SK-N-SH (cell line): ENCODE measurements around the gene RPP30. TPM values are rescaled to one million over a fixed set of nuclear protein-coding genes. Genes with fewer than 3 reads are reported as not detected.

ENCODE experiments used
- CTCF ChIA-PET: fragments of 300-600, 350-600 bp; formaldehyde crosslinking; extraction: SDS; loops from one replicate; lab custom pipeline; 2021; lab: Yijun Ruan, JAX
- POLR2A ChIA-PET: fragments of 350-600 bp; sonication (Branson Sonifier 250); formaldehyde crosslinking; extraction: SDS; loops from one replicate; lab custom pipeline; 2020; ENCODE audit warnings: antibody characterized with exemption, inconsistent platforms; lab: Yijun Ruan, JAX
- DNase-seq: peaks from one replicate; pipeline ENCODE4 v3.0.0; 2012
- H2AFZ ChIP-seq: fragments of 200-600 bp; sonication (generic); 2 replicates; pipeline ENCODE4 v1.8.1; 2016; ENCODE audit warnings: antibody characterized with exemption, mild to moderate bottlenecking, low read depth
- H3F3A ChIP-seq: fragments of 200-600 bp; sonication (generic); replicated peaks from 2 replicates; pipeline ENCODE3; 2016; ENCODE audit warnings: antibody characterized with exemption, mild to moderate bottlenecking; ENCODE audit not compliant: insufficient read depth
- H3K27ac ChIP-seq, 2 experiments: fragments of 200-500 bp in 1 of 2; fragments of 200-600 bp in 1 of 2; sonication (Bioruptor generic) in 1 of 2; sonication (generic), shearing (Covaris generic) in 1 of 2; 2 replicates each; pipeline versions ENCODE4 v1.5.1 to v1.6.1; 2014 to 2016; ENCODE audit warnings: low read depth in 2 of 2, inconsistent platforms in 1 of 2, low read length in 1 of 2, mild to moderate bottlenecking in 1 of 2, mixed read lengths in 1 of 2
- H3K27me3 ChIP-seq: fragments of 200-600 bp; sonication (generic), shearing (Covaris generic); 2 replicates; pipeline ENCODE4 v1.6.1; 2016; ENCODE audit warnings: mixed run types; ENCODE audit not compliant: insufficient read depth
- H3K36me3 ChIP-seq, 2 experiments: fragments of 200-500 bp in 1 of 2; fragments of 200-600 bp in 1 of 2; sonication (Bioruptor generic) in 1 of 2; sonication (generic) in 1 of 2; replicated peaks in 1 of 2; 2 replicates each; pipeline versions ENCODE3 to v1.5.1; 2014 to 2016; ENCODE audit warnings: low read length in 1 of 2, mild to moderate bottlenecking in 1 of 2; ENCODE audit not compliant: insufficient read depth in 2 of 2, control insufficient read depth in 1 of 2
- H3K4me1 ChIP-seq, 2 experiments: fragments of 200-500 bp in 1 of 2; fragments of 200-600 bp in 1 of 2; sonication (Bioruptor generic) in 1 of 2; sonication (generic), shearing (Covaris generic) in 1 of 2; 2 replicates each; pipeline versions ENCODE4 v1.5.1 to v1.6.1; 2014 to 2016; ENCODE audit warnings: low read depth in 1 of 2, low read length in 1 of 2, mixed run types in 1 of 2; ENCODE audit not compliant: insufficient read depth in 2 of 2, control insufficient read depth in 1 of 2
- H3K4me2 ChIP-seq: fragments of 200-600 bp; sonication (generic), shearing (Covaris generic); 2 replicates; pipeline ENCODE4 v1.6.1; 2017; ENCODE audit warnings: mixed run types
- H3K4me3 ChIP-seq, 2 experiments: fragments of 200-500 bp in 1 of 2; fragments of 200-600 bp in 1 of 2; sonication (Bioruptor generic) in 1 of 2; sonication (generic), shearing (Covaris generic) in 1 of 2; 2 replicates each; pipeline versions ENCODE4 v1.5.1 to v1.8.1; 2014 to 2016; ENCODE audit warnings: low read depth in 2 of 2, inconsistent platforms in 1 of 2, low read length in 1 of 2, mild to moderate bottlenecking in 1 of 2, mixed read lengths in 1 of 2, moderate library complexity in 1 of 2
- H3K79me2 ChIP-seq: fragments of 200-600 bp; sonication (generic); 2 replicates; pipeline ENCODE4 v1.8.1; 2017; ENCODE audit warnings: mild to moderate bottlenecking; ENCODE audit not compliant: insufficient read depth
- H3K9ac ChIP-seq: fragments of 200-600 bp; sonication (generic); 2 replicates; pipeline ENCODE4 v1.6.1; 2017; ENCODE audit warnings: mixed run types
- H3K9me2 ChIP-seq: fragments of 200-600 bp; sonication (generic); 2 replicates; pipeline ENCODE4 v1.6.1; 2017; ENCODE audit warnings: mixed run types
- H3K9me3 ChIP-seq: fragments of 200-600 bp; sonication (generic); 2 replicates; pipeline ENCODE4 v1.6.1; 2017; ENCODE audit warnings: mixed run types, mild to moderate bottlenecking, moderate library complexity
- H4K20me1 ChIP-seq: fragments of 200-600 bp; sonication (generic); 2 replicates; pipeline ENCODE4 v1.6.1; 2017; ENCODE audit warnings: mild to moderate bottlenecking, mixed run types; ENCODE audit not compliant: insufficient read depth
- CTCF ChIP-seq: fragments of 200-600 bp; sonication (generic); IDR thresholded peaks from 2 replicates; pipeline ENCODE4 v1.6.1; 2017; ENCODE audit warnings: antibody characterized with exemption, mild to moderate bottlenecking, moderate library complexity
- EZH2phosphoT487 ChIP-seq: fragments of 200-600 bp; sonication (generic); IDR thresholded peaks from 2 replicates; pipeline ENCODE4 v1.6.1; 2017; ENCODE audit warnings: low read depth, mixed run types, mild to moderate bottlenecking, antibody characterized with exemption, moderate library complexity, borderline replicate concordance
- FOSL2 ChIP-seq: IDR thresholded peaks from 2 replicates; pipeline ENCODE4 v1.4.0; 2012; ENCODE audit warnings: low read depth, mild to moderate bottlenecking, moderate library complexity, borderline replicate concordance
- FOXJ3 ChIP-seq: sonication (generic); formaldehyde crosslinking; IDR thresholded peaks from 2 replicates; pipeline ENCODE4 v1.5.1; 2020; ENCODE audit warnings: mild to moderate bottlenecking, missing genetic modification reagents
- FOXM1 ChIP-seq: IDR thresholded peaks from 2 replicates; pipeline ENCODE4 v1.4.0; 2012; ENCODE audit warnings: low read depth, mild to moderate bottlenecking
- GATA2 ChIP-seq: sonication (generic); formaldehyde crosslinking; IDR thresholded peaks from 2 replicates; pipeline ENCODE4 v1.5.0; 2020; ENCODE audit warnings: mild to moderate bottlenecking, missing genetic modification reagents
- JUND ChIP-seq: IDR thresholded peaks from 2 replicates; pipeline ENCODE4 v1.4.0; 2012
- MAX ChIP-seq: IDR thresholded peaks from 2 replicates; pipeline ENCODE4 v1.4.0; 2012; ENCODE audit warnings: low read depth
- NRF1 ChIP-seq: IDR thresholded peaks from 2 replicates; pipeline ENCODE4 v1.6.1; 2012; ENCODE audit warnings: low read depth, mild to moderate bottlenecking, low read length
- PBX3 ChIP-seq: IDR thresholded peaks from 2 replicates; pipeline ENCODE4; 2012
- RAD21 ChIP-seq: IDR thresholded peaks from 2 replicates; pipeline ENCODE4 v1.6.1; 2012; ENCODE audit warnings: mild to moderate bottlenecking, low read length
- RFX5 ChIP-seq: IDR thresholded peaks from 2 replicates; pipeline ENCODE4 v1.6.1; 2012; ENCODE audit warnings: mild to moderate bottlenecking, improper control_type of control experiment, low read length
- RXRA ChIP-seq: IDR thresholded peaks from 2 replicates; pipeline ENCODE4 v1.4.0; 2012; ENCODE audit warnings: low read depth, mild to moderate bottlenecking, borderline replicate concordance
- SIN3A ChIP-seq: IDR thresholded peaks from 2 replicates; pipeline ENCODE4 v1.6.1; 2012; ENCODE audit warnings: low read depth, mild to moderate bottlenecking, low read length, moderate library complexity, borderline replicate concordance
- TCF12 ChIP-seq: IDR thresholded peaks from 2 replicates; pipeline ENCODE4 v1.4.0; 2012
- TEAD4 ChIP-seq: IDR thresholded peaks from 2 replicates; pipeline ENCODE4 v1.4.0; 2012; ENCODE audit warnings: mild to moderate bottlenecking, borderline replicate concordance; ENCODE audit not compliant: insufficient read depth
- USF1 ChIP-seq: IDR thresholded peaks from 2 replicates; pipeline ENCODE4 v1.4.0; 2012; ENCODE audit warnings: low read depth, borderline replicate concordance
- ZBTB33 ChIP-seq: IDR thresholded peaks from 2 replicates; pipeline ENCODE4 v1.4.0; 2012; ENCODE audit warnings: low read depth, borderline replicate concordance
- WGBS: methylation state at CpG from one replicate; pipeline ENCODE4 v1.1.6; 2017; ENCODE audit warnings: low lambda C conversion rate; 5-methylcytosine and 5-hydroxymethylcytosine counted together
- polyA plus RNA-seq, 3 experiments: library from polyadenylated mRNA; depleted of rRNA; stranded (reverse); fragments of >200 nt; gene quantifications; 2 replicates each; pipeline ENCODE4 v1.2.3, GENCODE V29; 2012

Gene RPP30
- polyA plus RNA-seq, 1 of the 3 experiments (the other 2 are of a cell fraction): 16.7 TPM

GRCh38 chr10:90924552-90924951 is 52.8 kb downstream of the RPP30 start (continued):
- TF ChIP-seq PBX3: no peak

- CTCF ChIA-PET: interaction anchor here (1.1 kb wide), 1 partner anchor 14 kb away, joined by 5 read pairs; no protein-coding TSS in a partner anchor
- no peaks in the 10 kb centered on the region for H3K36me3 ChIP-seq
- no peak for TF ChIP-seq GATA2
- TF ChIP-seq SIN3A: no peak
- no peak for TF ChIP-seq RFX5
- no peak for TF ChIP-seq FOXM1
- no peak for TF ChIP-seq ZBTB33
- no peak for TF ChIP-seq TCF12
- TF ChIP-seq CTCF: no peak
- TF ChIP-seq EZH2phosphoT487: no peak
- TF ChIP-seq USF1: no peak
- no peak for TF ChIP-seq PBX3
- no peak for TF ChIP-seq NRF1
- TF ChIP-seq TEAD4: no peak
- TF ChIP-seq MAX: no peak
- TF ChIP-seq RXRA: no peak
- TF ChIP-seq FOXJ3 (CRISPR knock-in tag): no peak
- TF ChIP-seq JUND: no peak
- no peak for TF ChIP-seq FOSL2
- no peak for TF ChIP-seq RAD21
- TF ChIP-seq, all 33 proteins: peak for 0
Observed at GRCh38 chr10:90925079-90926029, 53.6 kb downstream of the RPP30 start.

More at GRCh38 chr10:90925079-90926029, 53.6 kb downstream of the RPP30 start:
- Histone ChIP-seq H3K27me3 (no peaks in the 10 kb centered on the region), H3F3A (peaks cover 29% of the 10 kb centered on the region), H3K79me2 (peaks cover 7% of the 10 kb centered on the region; the same call in 1 of the 2 replicates), H2AFZ (no peak overlapping the region), H3K4me1 (peaks cover 0 to 20% of the 10 kb centered on the region in 2 experiments; a peak in 3 of 4 replicates), H3K9ac (no peak overlapping the region), H4K20me1 (no peaks in the 10 kb centered on the region), H3K9me2 (no peaks in the 10 kb centered on the region), H3K4me3 (no peak overlapping the region), H3K27ac (no peak overlapping the region), H3K4me2 (no peak overlapping the region), H3K9me3 (no peaks in the 10 kb centered on the region)
- 95% methylated on average over 5 of the region's 5 CpGs for WGBS
- DNase-seq: no peak
- POLR2A ChIA-PET: no interaction called here
